Measurements from ENCODE around the gene KMT5B.

Gene KMT5B

GRCh38 chr11:68158580-68158979, 54.5 kb downstream of the KMT5B start:
- no peak overlapping the region for H3K27ac ChIP-seq
- no peak for TF ChIP-seq ZFX (IDR thresholded peaks at IDR 0.05; ENCODE audit: borderline replicate concordance)

DNA sequence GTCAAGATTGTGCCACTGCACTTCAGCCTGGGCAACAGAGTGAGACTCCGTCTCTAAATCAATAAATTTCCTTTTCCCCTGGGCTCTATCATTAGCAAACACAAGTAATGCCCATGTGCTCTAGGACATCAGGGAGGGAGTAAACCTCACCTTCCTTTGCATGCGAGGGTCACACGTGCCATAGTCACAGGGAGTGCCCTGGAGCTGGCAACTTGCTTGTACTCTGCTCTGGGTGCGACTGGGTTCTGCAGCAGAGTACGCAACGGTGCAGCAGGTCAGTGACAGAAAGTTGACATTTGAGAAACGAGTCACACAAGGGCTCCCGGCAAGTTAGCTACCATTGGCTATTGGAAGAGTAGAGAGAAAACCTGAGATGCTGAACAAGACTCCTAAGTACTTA, 59.4 kb downstream of the KMT5B start:
- TF ChIP-seq ZFX (IDR thresholded peaks at IDR 0.05; ENCODE audit: borderline replicate concordance) (no peak), CTCF (IDR thresholded peaks at IDR 0.05) (no peak)
- H3K27ac ChIP-seq, result no peak overlapping the region

DNA sequence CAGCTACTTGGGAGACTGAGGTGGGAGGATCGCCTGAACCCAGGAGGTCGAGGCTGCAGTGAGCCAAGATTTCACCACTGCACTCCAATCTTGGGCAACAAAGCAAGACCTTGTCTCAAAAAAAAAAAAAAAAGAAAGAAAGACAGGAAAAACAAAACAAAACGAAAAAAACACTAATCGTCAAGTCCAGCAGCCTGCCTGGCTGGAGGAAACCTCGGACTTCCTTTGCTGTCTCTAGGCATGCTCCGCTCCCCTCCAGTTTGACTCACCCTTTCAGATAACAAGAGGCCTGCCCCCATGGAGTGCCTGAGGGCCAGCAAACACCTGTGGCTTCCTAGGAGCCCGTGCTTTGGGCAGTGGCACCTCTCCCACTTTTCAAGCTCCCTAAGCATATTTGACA, 63.1 kb downstream of the KMT5B start:
- TF ChIP-seq ZFX (IDR thresholded peaks at IDR 0.05; ENCODE audit: borderline replicate concordance) (no peak), CTCF (IDR thresholded peaks at IDR 0.05) (no peak)
- no peak overlapping the region for H3K27ac ChIP-seq

GRCh38 chr11:68149417-68149816, 63.7 kb downstream of the KMT5B start:
- TF ChIP-seq ZFX (IDR thresholded peaks at IDR 0.05; ENCODE audit: borderline replicate concordance) (no peak), CTCF (IDR thresholded peaks at IDR 0.05) (no peak)

GRCh38 chr11:68148879-68149278, 64.2 kb downstream of the KMT5B start:
- no peak overlapping the region for H3K27ac ChIP-seq
- no peak for TF ChIP-seq CTCF (IDR thresholded peaks at IDR 0.05)
- no peak for TF ChIP-seq ZFX (IDR thresholded peaks at IDR 0.05; ENCODE audit: borderline replicate concordance)

More at GRCh38 chr11:68149417-68149816, 63.7 kb downstream of the KMT5B start:
- H3K27ac ChIP-seq, result no peak overlapping the region

- H3K27ac ChIP-seq, result no peak overlapping the region
- no peak for TF ChIP-seq CTCF (IDR thresholded peaks at IDR 0.05)
- no peak for TF ChIP-seq ZFX (IDR thresholded peaks at IDR 0.05; ENCODE audit: borderline replicate concordance)
Observed at GRCh38 chr11:68148071-68148805, 64.9 kb downstream of the KMT5B start.

DNA sequence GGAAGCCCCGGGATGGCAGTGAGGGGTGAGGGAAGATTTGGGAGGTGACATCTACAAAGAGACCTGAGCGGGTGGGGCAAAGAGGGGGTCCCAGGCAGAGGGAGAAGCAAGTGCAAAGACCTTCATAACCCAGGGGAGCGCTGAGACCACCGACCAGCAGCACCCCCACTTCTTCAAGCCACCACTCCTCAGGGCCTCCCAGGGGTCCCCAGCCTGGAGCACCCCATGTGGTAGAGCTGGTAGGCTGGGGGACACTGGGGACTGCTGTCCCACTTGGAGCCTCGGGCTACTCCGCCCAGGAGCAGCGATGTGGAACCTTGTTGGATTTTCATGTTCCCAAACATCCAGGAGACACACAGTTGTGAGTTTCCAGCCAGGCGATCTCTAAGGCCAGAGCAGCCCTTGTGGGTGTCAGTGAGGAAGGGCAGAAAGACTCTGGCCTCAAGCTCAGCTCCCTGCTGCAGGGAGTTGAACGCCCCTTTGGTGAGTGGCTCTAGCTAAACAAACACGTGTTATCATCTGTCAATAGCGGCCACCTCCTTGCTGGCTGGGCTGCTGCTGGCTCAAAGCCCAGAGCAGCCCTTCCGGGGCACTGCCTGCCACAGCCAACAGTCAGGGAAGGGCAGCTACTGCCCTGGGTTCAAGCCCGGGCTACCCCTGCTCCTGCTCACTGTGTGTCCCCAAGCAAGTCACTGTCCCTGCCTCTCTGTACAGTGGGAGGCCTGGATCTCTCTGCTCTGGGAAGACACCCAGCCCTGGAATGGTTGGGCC, 66.2 kb downstream of the KMT5B start:
- peak overlapping the region; percentile 81 for H3K27ac ChIP-seq
- no peak for TF ChIP-seq CTCF (IDR thresholded peaks at IDR 0.05)
- no peak for TF ChIP-seq ZFX (IDR thresholded peaks at IDR 0.05; ENCODE audit: borderline replicate concordance)

All from 22Rv1 (cell line).